HG03175 (cell line): ENCODE measurements around the gene TUBA3D.
"Not testable (repeated sequence)": the region's sequence is repeated elsewhere in the genome, so short reads cannot be mapped to it uniquely, and the experiment has no call there.

ENCODE experiments used
- ATAC-seq: cut with Tn5 transposase; IDR thresholded peaks from one replicate; pipeline ENCODE4 v1.9.1; 2021; ENCODE audit warnings: mild to moderate bottlenecking, moderate library complexity; ENCODE audit not compliant: unreplicated experiment

Gene TUBA3D

GRCh38 chr2:131531547-131532185, 55.7 kb downstream of the TUBA3D start:
- not testable (repeated sequence) for ATAC-seq
